Hepatocyte (in vitro differentiated cells): ENCODE results near the gene CDADC1. TPM values are rescaled to one million over a fixed set of nuclear protein-coding genes. Genes with fewer than 3 reads are reported as not detected.

ENCODE experiments used
- DNase-seq: peaks from one replicate; pipeline ENCODE4 v3.0.0-alpha.2; 2016; ENCODE audit warnings: low spot score
- H2AFZ ChIP-seq: fragments of 200-600 bp; sonication (generic); 2 replicates; pipeline ENCODE4 v1.6.0; 2016; ENCODE audit warnings: antibody characterized with exemption, mild to moderate bottlenecking
- H3K27ac ChIP-seq: fragments of 200-600 bp; sonication (generic); 2 replicates; pipeline ENCODE4 v1.5.1; 2016; ENCODE audit warnings: mild to moderate bottlenecking
- H3K27me3 ChIP-seq: fragments of 200-600 bp; sonication (generic); 2 replicates; pipeline ENCODE4 v1.6.1; 2016
- H3K36me3 ChIP-seq: fragments of 200-600 bp; sonication (generic); replicated peaks from 2 replicates; pipeline ENCODE4 v1.5.1; 2016; ENCODE audit warnings: low read depth; ENCODE audit not compliant: insufficient read depth
- H3K4me1 ChIP-seq: fragments of 200-600 bp; sonication (generic); 2 replicates; pipeline ENCODE4 v1.5.1; 2016; ENCODE audit warnings: mild to moderate bottlenecking, moderate library complexity; ENCODE audit not compliant: insufficient read depth
- H3K4me2 ChIP-seq: fragments of 200-600 bp; sonication (generic); 2 replicates; pipeline ENCODE4 v1.6.0; 2016
- H3K4me3 ChIP-seq: fragments of 200-600 bp; sonication (generic); 2 replicates; pipeline ENCODE4 v1.5.1; 2016; ENCODE audit warnings: mild to moderate bottlenecking
- H3K79me2 ChIP-seq: fragments of 200-600 bp; sonication (generic); 2 replicates; pipeline ENCODE4 v1.6.0; 2017; ENCODE audit warnings: mild to moderate bottlenecking
- H3K9me2 ChIP-seq: fragments of 200-600 bp; sonication (generic); replicated peaks from 2 replicates; pipeline ENCODE4 v1.6.0; 2017; ENCODE audit warnings: mild to moderate bottlenecking; ENCODE audit not compliant: insufficient read depth
- H3K9me3 ChIP-seq: fragments of 200-600 bp; sonication (generic); 2 replicates; pipeline ENCODE4 v1.5.1; 2016; ENCODE audit warnings: low read depth, mild to moderate bottlenecking
- H4K20me1 ChIP-seq: fragments of 200-600 bp; sonication (generic); 2 replicates; pipeline ENCODE4 v1.6.0; 2016; ENCODE audit warnings: mild to moderate bottlenecking; ENCODE audit not compliant: insufficient read depth, poor library complexity, severe bottlenecking
- CTCF ChIP-seq: fragments of 200-600 bp; sonication (generic); IDR thresholded peaks from 2 replicates; pipeline ENCODE4 v1.5.1; 2016; ENCODE audit warnings: antibody characterized with exemption, mild to moderate bottlenecking; ENCODE audit not compliant: poor library complexity
- EZH2 ChIP-seq: fragments of 200-600 bp; sonication (generic); IDR thresholded peaks from 2 replicates; pipeline ENCODE4 v1.6.1; 2016; ENCODE audit warnings: antibody characterized with exemption, mild to moderate bottlenecking, borderline replicate concordance
- EZH2phosphoT487 ChIP-seq: fragments of 200-600 bp; sonication (generic); IDR thresholded peaks from one replicate; pipeline ENCODE4 v1.6.1; 2018; ENCODE audit warnings: antibody characterized with exemption, mild to moderate bottlenecking, low read depth, moderate library complexity; ENCODE audit not compliant: unreplicated experiment, severe bottlenecking
- WGBS: methylation state at CpG from one replicate; pipeline ENCODE4 v1.1.6; 2016; ENCODE audit warnings: low lambda C conversion rate; ENCODE audit errors: missing lambda C conversion rate; 5-methylcytosine and 5-hydroxymethylcytosine counted together
- polyA plus RNA-seq: library from polyadenylated mRNA; unstranded; fragments of >200 nt; fragmentation: Nextera tagmentation; extraction: Ambion mirVana; gene quantifications from 2 replicates; pipeline ENCODE4 v1.2.1, GENCODE V29; 2016
- total RNA-seq: library from RNA; depleted of rRNA; stranded (reverse); fragments of >200 nt; gene quantifications from 2 replicates; pipeline ENCODE4 v1.2.3, GENCODE V29; 2014

Gene CDADC1
- total and polyA plus RNA-seq, 2 experiments from 2014 or later, result 4.0 to 7.3 TPM

- H3K36me3 ChIP-seq, result peaks cover 13% of the 10 kb centered on the region
- no peaks in the 10 kb centered on the region for H3K9me2 ChIP-seq
- no peaks in the 10 kb centered on the region for H3K4me1 ChIP-seq
- no peaks in the 10 kb centered on the region for H3K27me3 ChIP-seq
- H3K4me2 ChIP-seq, result no peak overlapping the region
- H3K4me3 ChIP-seq, result no peak overlapping the region
- no peak overlapping the region for H3K27ac ChIP-seq
- no peak overlapping the region for H2AFZ ChIP-seq
- no peaks in the 10 kb centered on the region for H3K9me3 ChIP-seq
- WGBS, result 97% methylated on average over 6 of the region's 6 CpGs
- no peak for DNase-seq
- no peaks in the 10 kb centered on the region for H4K20me1 ChIP-seq
- H3K79me2 ChIP-seq, result no peaks in the 10 kb centered on the region
- TF ChIP-seq EZH2phosphoT487 (no peak), EZH2 (no peak), CTCF (no peak)
Observed at GRCh38 chr13:49259586-49259985, 11.9 kb downstream of the CDADC1 start.

GRCh38 chr13:49262634-49263033 lies 14.9 kb downstream of the CDADC1 start:
- Histone ChIP-seq H2AFZ (no peak overlapping the region), H3K9me3 (no peaks in the 10 kb centered on the region), H3K27ac (no peak overlapping the region), H3K36me3 (no peaks in the 10 kb centered on the region), H3K27me3 (no peaks in the 10 kb centered on the region), H3K4me2 (no peak overlapping the region), H3K4me3 (no peak overlapping the region), H4K20me1 (no peaks in the 10 kb centered on the region), H3K4me1 (no peaks in the 10 kb centered on the region), H3K9me2 (no peaks in the 10 kb centered on the region), H3K79me2 (no peaks in the 10 kb centered on the region)
- no peak for DNase-seq
- 94% methylated on average over 6 of the region's 6 CpGs for WGBS
- TF ChIP-seq EZH2phosphoT487 (no peak), EZH2 (no peak), CTCF (no peak)

- Histone ChIP-seq H3K79me2 (no peaks in the 10 kb centered on the region), H3K4me1 (no peaks in the 10 kb centered on the region), H4K20me1 (no peaks in the 10 kb centered on the region), H3K27ac (no peak overlapping the region), H3K4me2 (no peak overlapping the region), H3K4me3 (no peak overlapping the region), H3K36me3 (no peaks in the 10 kb centered on the region), H2AFZ (no peak overlapping the region), H3K9me3 (no peaks in the 10 kb centered on the region), H3K9me2 (no peaks in the 10 kb centered on the region), H3K27me3 (no peaks in the 10 kb centered on the region)
- DNase-seq, result no peak
- WGBS, result 77% methylated on average over 2 of the region's 2 CpGs
- TF ChIP-seq EZH2phosphoT487, result no peak
- no peak for TF ChIP-seq EZH2
- TF ChIP-seq CTCF, result no peak
Observed at GRCh38 chr13:49265822-49266221, 18.1 kb downstream of the CDADC1 start.

- H3K4me3 ChIP-seq, result no peak overlapping the region
- H3K36me3 ChIP-seq, result no peaks in the 10 kb centered on the region
- no peak overlapping the region for H3K27ac ChIP-seq
- no peaks in the 10 kb centered on the region for H3K9me2 ChIP-seq
- 50% methylated on average over 1 of the region's 1 CpG for WGBS
- no peaks in the 10 kb centered on the region for H3K9me3 ChIP-seq
- no peak for TF ChIP-seq EZH2
- TF ChIP-seq CTCF, result no peak
- no peak for TF ChIP-seq EZH2phosphoT487
- H2AFZ ChIP-seq, result no peak overlapping the region
- no peaks in the 10 kb centered on the region for H3K27me3 ChIP-seq
- no peaks in the 10 kb centered on the region for H3K79me2 ChIP-seq
- H4K20me1 ChIP-seq, result no peaks in the 10 kb centered on the region
- DNase-seq, result no peak
- no peaks in the 10 kb centered on the region for H3K4me1 ChIP-seq
- no peak overlapping the region for H3K4me2 ChIP-seq
Observed at GRCh38 chr13:49271264-49271663, 23.5 kb downstream of the CDADC1 start.
